Measurements from ENCODE around the gene CD209.
"Not testable (repeated sequence)": the region's sequence is repeated elsewhere in the genome, so short reads cannot be mapped to it uniquely, and the experiment has no call there.

Gene CD209

GRCh38 chr19:7746306-7746705 is 1.0 kb downstream of the CD209 start:
- peaks cover 44% of the 10 kb centered on the region for H3K27me3 ChIP-seq (replicated peaks; ENCODE audit: control insufficient read depth, insufficient read depth, low read length)
- DNase-seq (ENCODE audit: low read depth); H3K4me1 ChIP-seq (ENCODE audit: control insufficient read depth, insufficient read depth, low read length); H3K4me3 ChIP-seq (ENCODE audit: low read length); H3K9me3 ChIP-seq (ENCODE audit: control insufficient read depth, low read length); H3K9ac ChIP-seq (ENCODE audit: low read length); H3K36me3 ChIP-seq (ENCODE audit: control insufficient read depth, insufficient read depth, low read length, severe bottlenecking): not testable (repeated sequence)

GRCh38 chr19:7744871-7745650 is 2.3 kb downstream of the CD209 start:
- no peaks in the 10 kb centered on the region for H3K4me1 ChIP-seq (ENCODE audit: control insufficient read depth, insufficient read depth, low read length)

GRCh38 chr19:7744199-7744786 is 3.0 kb downstream of the CD209 start:
- Histone ChIP-seq H3K36me3 (ENCODE audit: control insufficient read depth, insufficient read depth, low read length, severe bottlenecking) (no peaks in the 10 kb centered on the region), H3K9me3 (ENCODE audit: control insufficient read depth, low read length) (no peaks in the 10 kb centered on the region), H3K4me1 (ENCODE audit: control insufficient read depth, insufficient read depth, low read length) (no peaks in the 10 kb centered on the region), H3K4me3 (ENCODE audit: low read length) (no peak overlapping the region), H3K27me3 (replicated peaks; ENCODE audit: control insufficient read depth, insufficient read depth, low read length) (peaks cover 54% of the 10 kb centered on the region), H3K9ac (ENCODE audit: low read length) (no peak overlapping the region)
- DNase-seq (ENCODE audit: low read depth), result no peak

More at GRCh38 chr19:7744871-7745650, 2.3 kb downstream of the CD209 start:
- H3K9me3 ChIP-seq (ENCODE audit: control insufficient read depth, low read length), result no peaks in the 10 kb centered on the region
- no peak overlapping the region for H3K4me3 ChIP-seq (ENCODE audit: low read length)
- H3K36me3 ChIP-seq (ENCODE audit: control insufficient read depth, insufficient read depth, low read length, severe bottlenecking), result no peaks in the 10 kb centered on the region
- DNase-seq (ENCODE audit: low read depth), result no peak
- H3K27me3 ChIP-seq (replicated peaks; ENCODE audit: control insufficient read depth, insufficient read depth, low read length), result peaks cover 46% of the 10 kb centered on the region
- H3K9ac ChIP-seq (ENCODE audit: low read length), result no peak overlapping the region

- no peaks in the 10 kb centered on the region for H3K9me3 ChIP-seq (ENCODE audit: control insufficient read depth, low read length)
- H3K4me3 ChIP-seq (ENCODE audit: low read length), result no peak overlapping the region
- H3K36me3 ChIP-seq (ENCODE audit: control insufficient read depth, insufficient read depth, low read length, severe bottlenecking), result no peaks in the 10 kb centered on the region
- no peaks in the 10 kb centered on the region for H3K4me1 ChIP-seq (ENCODE audit: control insufficient read depth, insufficient read depth, low read length)
- DNase-seq (ENCODE audit: low read depth), result no peak
- peaks cover 55% of the 10 kb centered on the region for H3K27me3 ChIP-seq (replicated peaks; ENCODE audit: control insufficient read depth, insufficient read depth, low read length)
- H3K9ac ChIP-seq (ENCODE audit: low read length), result no peak overlapping the region
These were observed 3.9 kb downstream of the CD209 start for GRCh38 chr19:7743425-7743841.

GRCh38 chr19:7742991-7743390 is 4.3 kb downstream of the CD209 start:
- Histone ChIP-seq H3K4me3 (ENCODE audit: low read length) (no peak overlapping the region), H3K9ac (ENCODE audit: low read length) (no peak overlapping the region), H3K9me3 (ENCODE audit: control insufficient read depth, low read length) (no peaks in the 10 kb centered on the region), H3K4me1 (ENCODE audit: control insufficient read depth, insufficient read depth, low read length) (no peaks in the 10 kb centered on the region), H3K36me3 (ENCODE audit: control insufficient read depth, insufficient read depth, low read length, severe bottlenecking) (no peaks in the 10 kb centered on the region), H3K27me3 (replicated peaks; ENCODE audit: control insufficient read depth, insufficient read depth, low read length) (peaks cover 51% of the 10 kb centered on the region)
- DNase-seq (ENCODE audit: low read depth), result no peak

GRCh38 chr19:7742575-7742974 is 4.8 kb downstream of the CD209 start:
- Histone ChIP-seq H3K9ac (ENCODE audit: low read length) (no peak overlapping the region), H3K4me1 (ENCODE audit: control insufficient read depth, insufficient read depth, low read length) (no peaks in the 10 kb centered on the region), H3K9me3 (ENCODE audit: control insufficient read depth, low read length) (no peaks in the 10 kb centered on the region), H3K27me3 (replicated peaks; ENCODE audit: control insufficient read depth, insufficient read depth, low read length) (peaks cover 47% of the 10 kb centered on the region), H3K4me3 (ENCODE audit: low read length) (no peak overlapping the region), H3K36me3 (ENCODE audit: control insufficient read depth, insufficient read depth, low read length, severe bottlenecking) (no peaks in the 10 kb centered on the region)
- DNase-seq (ENCODE audit: low read depth), result no peak

- Histone ChIP-seq H3K4me1 (ENCODE audit: control insufficient read depth, insufficient read depth, low read length) (no peaks in the 10 kb centered on the region), H3K36me3 (ENCODE audit: control insufficient read depth, insufficient read depth, low read length, severe bottlenecking) (no peaks in the 10 kb centered on the region), H3K4me3 (ENCODE audit: low read length) (no peak overlapping the region), H3K27me3 (replicated peaks; ENCODE audit: control insufficient read depth, insufficient read depth, low read length) (peaks cover 53% of the 10 kb centered on the region), H3K9me3 (ENCODE audit: control insufficient read depth, low read length) (no peaks in the 10 kb centered on the region), H3K9ac (ENCODE audit: low read length) (no peak overlapping the region)
- no peak for DNase-seq (ENCODE audit: low read depth)
These were observed 6.7 kb downstream of the CD209 start for GRCh38 chr19:7740682-7741054.

GRCh38 chr19:7739801-7740681 is 7.3 kb downstream of the CD209 start:
- Histone ChIP-seq H3K9ac (ENCODE audit: low read length) (no peak overlapping the region), H3K9me3 (ENCODE audit: control insufficient read depth, low read length) (no peaks in the 10 kb centered on the region), H3K27me3 (replicated peaks; ENCODE audit: control insufficient read depth, insufficient read depth, low read length) (peaks cover 57% of the 10 kb centered on the region), H3K36me3 (ENCODE audit: control insufficient read depth, insufficient read depth, low read length, severe bottlenecking) (no peaks in the 10 kb centered on the region), H3K4me3 (ENCODE audit: low read length) (no peak overlapping the region), H3K4me1 (ENCODE audit: control insufficient read depth, insufficient read depth, low read length) (no peaks in the 10 kb centered on the region)
- DNase-seq (ENCODE audit: low read depth), result no peak

GRCh38 chr19:7739211-7739755 is 8.1 kb downstream of the CD209 start:
- Histone ChIP-seq H3K9ac (ENCODE audit: low read length) (no peak overlapping the region), H3K27me3 (replicated peaks; ENCODE audit: control insufficient read depth, insufficient read depth, low read length) (peaks cover 56% of the 10 kb centered on the region), H3K9me3 (ENCODE audit: control insufficient read depth, low read length) (no peaks in the 10 kb centered on the region), H3K4me1 (ENCODE audit: control insufficient read depth, insufficient read depth, low read length) (no peaks in the 10 kb centered on the region), H3K4me3 (ENCODE audit: low read length) (no peak overlapping the region), H3K36me3 (ENCODE audit: control insufficient read depth, insufficient read depth, low read length, severe bottlenecking) (no peaks in the 10 kb centered on the region)
- no peak for DNase-seq (ENCODE audit: low read depth)

- DNase-seq (ENCODE audit: low read depth), result no peak
- Histone ChIP-seq H3K36me3 (ENCODE audit: control insufficient read depth, insufficient read depth, low read length, severe bottlenecking) (no peaks in the 10 kb centered on the region), H3K4me3 (ENCODE audit: low read length) (no peak overlapping the region), H3K9ac (ENCODE audit: low read length) (no peak overlapping the region), H3K4me1 (ENCODE audit: control insufficient read depth, insufficient read depth, low read length) (no peaks in the 10 kb centered on the region), H3K27me3 (replicated peaks; ENCODE audit: control insufficient read depth, insufficient read depth, low read length) (peaks cover 50% of the 10 kb centered on the region), H3K9me3 (ENCODE audit: control insufficient read depth, low read length) (no peaks in the 10 kb centered on the region)
These were observed 9.3 kb downstream of the CD209 start for GRCh38 chr19:7738023-7738422.

- Histone ChIP-seq H3K9ac (ENCODE audit: low read length) (no peak overlapping the region), H3K4me3 (ENCODE audit: low read length) (no peak overlapping the region), H3K9me3 (ENCODE audit: control insufficient read depth, low read length) (no peaks in the 10 kb centered on the region), H3K27me3 (replicated peaks; ENCODE audit: control insufficient read depth, insufficient read depth, low read length) (peaks cover 49% of the 10 kb centered on the region), H3K36me3 (ENCODE audit: control insufficient read depth, insufficient read depth, low read length, severe bottlenecking) (no peaks in the 10 kb centered on the region), H3K4me1 (ENCODE audit: control insufficient read depth, insufficient read depth, low read length) (no peaks in the 10 kb centered on the region)
- no peak for DNase-seq (ENCODE audit: low read depth)
These were observed 10.1 kb downstream of the CD209 start for GRCh38 chr19:7737215-7737614.
